ENCODE results near the gene CABCOCO1.
A peak's percentile ranks its signal among the peaks of the same experiment; 100 is the strongest.

Gene CABCOCO1

DNA sequence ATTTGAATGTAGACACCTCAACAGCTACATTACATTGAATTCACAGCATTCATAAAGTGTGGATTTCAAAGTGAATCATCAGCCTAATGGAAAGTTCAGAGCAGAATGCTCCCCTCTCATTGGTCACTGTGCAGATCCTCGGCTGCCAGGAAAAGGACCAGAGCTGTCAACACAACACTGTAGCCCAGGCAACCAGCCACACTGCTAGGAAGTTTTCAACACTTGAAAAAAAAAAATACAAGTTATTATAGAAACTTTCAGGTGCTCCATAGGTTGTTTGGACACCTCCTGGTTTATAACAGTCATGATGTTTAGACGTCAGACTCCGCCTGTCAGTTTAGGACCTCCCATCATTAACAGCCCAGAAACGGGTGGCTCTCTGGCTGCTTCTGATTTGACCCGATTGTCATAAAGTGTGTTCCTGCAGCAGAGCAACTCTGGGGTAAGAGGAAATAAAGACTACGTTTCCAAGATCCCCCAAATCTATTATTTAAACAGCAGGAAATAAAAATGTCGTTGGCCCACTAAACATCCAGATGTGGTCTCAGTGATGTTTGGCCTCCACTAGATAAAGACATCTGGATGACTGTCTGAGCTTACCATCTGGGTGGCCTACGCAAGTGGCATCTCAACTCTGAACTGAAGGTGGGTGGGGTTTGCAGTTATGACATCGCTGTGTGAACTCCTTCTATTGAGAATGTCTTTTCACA, 117.4 kb downstream of the CABCOCO1 start:
- peak; percentile 9 for FAIRE-seq

DNA sequence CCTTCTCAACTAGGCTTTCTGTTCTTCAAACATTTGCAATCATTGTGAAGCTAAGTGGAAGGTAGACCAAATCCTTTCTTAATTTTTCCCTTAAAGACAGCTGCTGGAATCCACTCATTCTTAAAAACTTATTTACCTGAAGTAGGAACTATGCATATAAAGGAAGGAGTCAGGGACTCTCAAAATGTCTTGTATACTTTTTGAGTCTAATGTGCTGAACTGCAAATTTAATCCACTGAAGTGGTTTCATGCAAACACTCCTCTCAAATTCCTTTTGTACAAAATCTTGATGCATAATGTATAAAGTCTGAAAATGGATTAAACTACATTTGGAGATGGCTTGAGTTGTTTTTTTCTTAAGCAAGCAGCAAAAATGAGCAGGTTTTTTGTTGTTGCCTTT, 118.0 kb downstream of the CABCOCO1 start:
- FAIRE-seq: no peak
- no peak for DNase-seq (ENCODE audit: insufficient read length, low spot score)

More for the DNA sequence above, 117.4 kb downstream of the CABCOCO1 start:
- DNase-seq (ENCODE audit: insufficient read length, low spot score): no peak

DNA sequence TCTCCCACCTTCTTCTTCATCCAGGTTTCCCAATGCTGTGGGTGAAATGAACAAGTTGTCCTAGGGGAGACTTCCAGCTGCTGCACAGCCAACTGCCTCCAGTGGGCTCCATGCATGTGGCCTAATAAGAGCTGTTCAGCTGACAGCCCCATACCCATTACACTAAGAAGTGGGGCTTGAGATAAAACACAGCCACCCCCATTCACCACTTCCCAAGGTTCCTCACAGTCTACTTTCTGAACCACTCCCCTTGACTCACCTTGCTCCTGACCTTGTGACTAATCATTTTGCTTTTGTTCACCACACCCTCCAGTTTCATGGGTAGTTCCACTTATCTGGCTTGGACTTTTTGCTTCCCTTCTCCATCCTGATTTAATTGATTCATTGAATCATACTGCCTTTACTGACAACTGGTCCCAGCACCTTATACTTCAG, 119.3 kb downstream of the CABCOCO1 start:
- no peak for FAIRE-seq
- DNase-seq (ENCODE audit: insufficient read length, low spot score): no peak

DNA sequence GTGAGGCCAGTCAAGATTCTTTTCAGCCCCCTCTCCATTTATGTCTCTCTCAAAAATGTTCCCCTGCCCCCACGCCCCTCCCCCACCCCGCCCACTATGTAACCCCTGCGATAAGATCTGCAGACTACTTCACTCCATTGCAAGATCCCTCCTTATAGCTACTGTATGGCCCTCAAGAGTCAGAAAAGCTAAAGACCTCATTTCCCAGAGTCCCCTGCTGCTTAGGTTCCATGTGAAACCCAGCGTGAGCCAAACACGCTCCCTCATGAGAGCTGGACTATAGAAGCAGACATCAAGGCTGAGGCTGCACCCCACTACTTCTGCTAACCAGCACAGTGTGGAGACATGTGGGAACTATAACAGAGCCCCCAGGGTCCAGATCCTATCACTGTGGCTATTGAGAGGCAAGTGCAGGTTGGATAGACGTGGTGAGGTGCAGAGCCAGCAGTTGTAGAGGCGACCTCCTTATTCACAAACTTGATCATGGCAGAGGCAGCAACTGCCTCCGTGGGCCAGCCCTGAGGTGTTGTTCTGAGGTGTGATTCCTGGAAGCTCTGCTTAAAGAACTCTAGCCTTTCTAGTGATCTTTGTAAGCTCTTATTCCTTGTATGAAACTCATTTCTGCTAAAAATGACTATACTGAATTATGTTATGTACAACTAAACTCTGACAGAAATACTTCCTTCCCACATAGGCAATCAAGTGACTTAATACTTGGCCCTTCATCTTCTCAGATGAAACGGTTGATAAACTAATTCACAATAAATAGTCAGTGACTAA, 121.8 kb downstream of the CABCOCO1 start:
- DNase-seq (ENCODE audit: insufficient read length, low spot score) (no peak), FAIRE-seq (no peak)

DNA sequence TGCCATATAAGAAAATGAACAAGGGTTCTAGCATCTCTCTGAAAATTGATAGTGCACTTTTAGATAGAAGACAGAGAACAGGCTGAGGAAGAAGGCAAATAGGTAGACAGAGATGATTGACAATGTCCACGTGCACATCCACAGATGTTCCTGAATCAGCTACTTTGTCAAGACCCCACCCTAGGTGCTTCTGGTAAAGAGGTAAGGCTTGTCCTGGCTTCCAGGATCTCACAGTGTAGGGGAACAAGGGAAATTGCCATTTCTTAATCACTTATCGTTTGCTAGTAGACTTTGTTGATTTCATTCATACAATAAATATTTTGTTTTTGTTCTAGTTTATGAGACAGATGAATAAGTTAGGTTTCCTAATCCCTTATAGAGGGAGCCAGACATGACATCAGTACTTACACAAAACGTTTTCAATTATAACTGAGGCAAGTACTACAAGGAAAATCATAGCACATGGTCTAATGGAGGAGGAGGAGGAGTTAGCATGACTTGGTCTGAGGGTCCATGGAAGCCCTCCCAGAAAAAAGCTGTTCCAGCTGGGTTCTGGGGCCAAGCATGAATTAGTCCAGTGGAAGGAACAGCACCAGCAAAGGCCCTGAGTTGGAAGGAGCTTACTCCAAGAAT, 122.9 kb downstream of the CABCOCO1 start:
- FAIRE-seq (no peak), DNase-seq (ENCODE audit: insufficient read length, low spot score) (no peak)

DNA sequence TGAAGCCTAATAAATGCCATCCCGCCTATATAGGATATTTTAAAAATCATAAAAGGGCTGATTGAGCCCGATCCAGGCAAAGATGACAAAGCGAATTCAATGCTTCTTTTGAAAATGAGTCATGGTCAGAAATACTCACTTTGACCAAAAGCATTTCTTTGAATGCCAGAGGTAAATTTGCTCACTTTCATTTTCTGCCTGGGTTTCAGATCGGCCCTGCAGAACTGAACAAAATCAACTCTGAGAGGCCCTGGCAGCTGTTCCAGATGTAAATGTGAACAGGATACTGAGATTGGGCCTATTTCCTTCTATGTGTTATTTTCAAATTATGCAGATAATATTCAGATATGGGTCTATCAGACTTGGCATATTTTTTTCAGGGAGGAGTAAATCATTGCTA, 124.0 kb downstream of the CABCOCO1 start:
- DNase-seq (ENCODE audit: insufficient read length, low spot score) (peak; percentile 54), FAIRE-seq (no peak)

DNA sequence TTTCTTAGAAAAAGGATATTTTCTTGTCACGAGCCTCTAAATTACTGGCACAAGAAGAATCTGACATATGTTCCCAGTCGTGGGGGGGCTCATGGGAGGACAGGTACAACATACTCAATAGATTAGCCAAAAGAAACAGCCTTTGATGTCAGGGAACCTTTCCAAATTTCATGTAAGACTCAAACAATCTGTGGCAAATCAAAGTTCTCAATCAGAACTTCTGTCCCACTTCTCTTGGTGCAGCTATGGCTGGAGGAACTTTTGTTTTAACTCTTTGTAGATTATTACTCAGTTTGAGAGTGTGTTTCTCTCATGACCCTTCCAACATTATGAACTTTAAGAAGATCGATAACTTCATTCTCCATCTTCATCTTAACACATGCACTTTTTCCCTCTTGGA, 124.4 kb downstream of the CABCOCO1 start:
- no peak for FAIRE-seq
- DNase-seq (ENCODE audit: insufficient read length, low spot score): no peak

DNA sequence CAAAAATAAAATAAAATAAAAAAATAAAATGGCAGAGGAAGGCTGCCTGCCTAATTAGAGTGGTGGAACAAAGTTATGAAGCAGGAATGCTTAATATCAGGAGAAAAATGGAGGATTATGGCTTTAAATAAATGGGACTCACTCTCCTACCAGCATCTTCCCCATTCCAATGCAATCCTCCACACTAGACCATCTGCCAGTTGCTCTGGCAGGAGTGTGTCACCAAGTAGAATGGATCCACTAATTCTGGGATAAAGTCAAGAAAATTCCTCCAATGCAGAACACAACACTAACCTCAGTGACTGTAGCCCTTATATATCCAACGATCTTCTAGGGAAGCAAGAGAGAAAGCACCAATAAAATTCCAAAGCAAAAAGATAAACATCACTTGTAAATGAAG, 126.3 kb downstream of the CABCOCO1 start:
- DNase-seq (ENCODE audit: insufficient read length, low spot score) (no peak), FAIRE-seq (no peak)

DNA sequence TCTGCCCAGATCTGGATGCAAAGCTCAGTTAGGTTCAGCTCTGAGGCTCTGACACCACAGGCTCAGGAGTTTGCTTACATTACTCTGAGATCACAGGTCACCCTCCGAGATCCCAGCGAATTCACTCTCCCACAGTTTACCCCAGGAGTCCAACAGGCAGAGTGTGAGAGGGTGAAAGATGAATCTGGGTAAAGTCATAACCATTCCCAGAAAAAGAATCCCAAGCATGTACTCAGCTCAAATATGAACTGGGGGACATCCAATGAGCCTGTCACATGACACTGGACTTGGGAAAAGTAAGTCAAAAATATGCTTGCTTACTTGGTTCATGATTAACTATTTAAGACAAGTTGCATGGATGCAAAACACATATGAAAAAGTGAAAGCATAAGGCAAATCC, 128.5 kb downstream of the CABCOCO1 start:
- no peak for DNase-seq (ENCODE audit: insufficient read length, low spot score)
- FAIRE-seq: no peak

DNA sequence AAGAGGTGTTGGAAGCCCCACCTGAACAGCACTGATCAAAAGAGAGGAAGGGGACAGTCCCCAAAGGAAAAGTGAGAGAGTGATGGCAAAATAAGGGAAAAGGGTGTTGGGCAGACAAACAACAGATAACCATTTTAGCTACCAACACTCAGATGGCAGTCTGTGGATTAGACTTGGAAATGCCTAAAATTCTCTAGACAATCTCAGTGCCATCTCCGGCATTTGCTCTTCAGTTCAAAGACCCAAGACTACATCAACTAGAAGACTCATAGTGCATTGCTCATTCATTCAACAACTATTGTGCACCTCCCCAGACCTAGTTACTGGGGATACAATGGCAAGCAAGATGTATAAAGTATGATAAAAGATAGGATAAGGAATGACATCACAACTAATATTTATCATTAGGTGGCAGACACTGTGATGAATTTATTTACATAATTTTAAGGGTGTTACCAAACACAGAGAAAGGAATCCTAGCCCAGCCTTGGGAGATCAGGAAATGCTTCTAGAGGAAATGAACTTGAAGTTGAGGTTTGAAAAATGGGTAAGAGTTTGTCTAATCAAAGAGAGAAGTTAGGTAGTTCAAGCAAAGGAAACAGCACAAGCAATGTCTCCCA, 129.5 kb downstream of the CABCOCO1 start:
- FAIRE-seq (no peak), DNase-seq (ENCODE audit: insufficient read length, low spot score) (no peak)

DNA sequence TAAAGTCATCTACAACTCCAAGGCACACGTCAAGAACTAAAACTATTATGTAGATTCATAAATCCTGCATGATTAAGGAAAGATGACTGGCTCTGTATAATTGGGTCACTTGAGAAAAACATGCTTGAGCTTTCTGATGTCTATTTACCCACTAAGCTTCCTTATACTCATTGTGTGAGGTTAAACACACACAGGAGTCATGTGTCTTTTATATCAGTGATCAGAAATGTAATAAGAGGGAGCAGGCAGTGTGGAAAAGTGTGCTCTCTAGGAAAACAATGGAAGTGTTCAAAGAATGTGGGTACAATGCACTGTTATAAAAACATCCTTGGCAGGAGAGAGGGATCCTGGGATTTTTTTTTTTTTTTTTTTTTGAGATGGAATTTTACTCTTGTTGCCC, 130.2 kb downstream of the CABCOCO1 start:
- DNase-seq (ENCODE audit: insufficient read length, low spot score) (no peak), FAIRE-seq (no peak)

DNA sequence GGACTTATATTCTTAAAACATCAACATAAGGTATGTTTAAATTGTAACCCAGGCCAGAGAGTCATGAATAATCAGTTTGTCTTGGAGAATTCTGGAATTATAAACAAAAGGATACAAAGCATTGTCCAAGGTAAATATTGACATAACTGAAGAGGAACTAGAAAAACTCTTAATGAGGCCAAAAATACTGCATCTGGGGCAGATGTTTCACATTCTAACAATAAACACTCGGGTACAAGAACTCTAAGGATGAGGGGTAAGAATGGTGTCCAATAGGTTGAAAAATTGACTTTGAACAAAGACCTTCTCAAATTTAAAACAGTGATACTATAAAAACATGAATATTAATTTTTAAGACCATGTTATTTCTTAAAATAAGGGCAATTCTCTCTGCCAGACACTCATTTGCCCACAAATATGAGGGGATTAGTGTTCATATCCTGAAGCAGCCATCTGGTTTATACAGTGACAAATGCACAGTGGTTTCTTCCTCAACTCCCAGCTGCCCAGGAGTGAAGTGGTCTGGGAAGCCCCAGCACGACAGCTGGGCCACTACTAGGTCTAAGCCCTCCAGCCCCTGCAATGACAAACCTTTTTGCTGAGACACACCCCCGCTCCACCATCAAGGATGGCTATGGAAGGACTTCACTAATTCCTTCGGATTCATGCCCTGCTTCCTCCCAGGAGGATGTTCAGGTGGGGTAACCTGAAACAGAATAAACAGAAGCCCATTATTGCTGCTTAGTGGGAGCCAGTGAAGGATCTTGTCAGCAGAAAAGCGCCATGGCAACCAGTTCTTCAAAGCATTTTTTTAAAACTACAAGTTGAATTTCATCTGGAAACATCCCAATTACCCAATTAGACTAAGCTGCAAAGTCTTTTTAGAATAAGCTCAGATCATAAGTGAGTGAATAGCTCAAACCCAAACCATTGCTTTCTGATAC, 131.3 kb downstream of the CABCOCO1 start:
- DNase-seq (ENCODE audit: insufficient read length, low spot score) (peak; percentile 14), FAIRE-seq (no peak)

DNA sequence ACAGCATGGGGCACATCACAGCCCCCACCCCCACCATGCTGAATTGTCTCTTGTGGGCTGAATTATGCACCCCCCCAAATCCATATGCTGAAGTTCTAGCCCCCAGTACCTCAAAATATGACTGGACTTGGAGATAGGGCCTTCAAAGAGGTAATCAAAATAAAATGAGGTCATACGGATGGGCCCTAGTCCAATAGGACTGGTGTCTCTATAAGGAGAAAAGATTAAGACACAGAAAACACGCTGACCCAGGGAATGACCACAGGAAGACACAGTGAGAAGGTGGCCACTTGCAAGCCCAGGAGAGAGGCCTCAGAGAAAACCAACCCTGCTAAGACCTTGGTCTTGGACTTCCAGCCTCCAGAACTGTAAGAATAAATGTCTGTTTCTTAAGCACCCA, 132.4 kb downstream of the CABCOCO1 start:
- DNase-seq (ENCODE audit: insufficient read length, low spot score): no peak
- no peak for FAIRE-seq

DNA sequence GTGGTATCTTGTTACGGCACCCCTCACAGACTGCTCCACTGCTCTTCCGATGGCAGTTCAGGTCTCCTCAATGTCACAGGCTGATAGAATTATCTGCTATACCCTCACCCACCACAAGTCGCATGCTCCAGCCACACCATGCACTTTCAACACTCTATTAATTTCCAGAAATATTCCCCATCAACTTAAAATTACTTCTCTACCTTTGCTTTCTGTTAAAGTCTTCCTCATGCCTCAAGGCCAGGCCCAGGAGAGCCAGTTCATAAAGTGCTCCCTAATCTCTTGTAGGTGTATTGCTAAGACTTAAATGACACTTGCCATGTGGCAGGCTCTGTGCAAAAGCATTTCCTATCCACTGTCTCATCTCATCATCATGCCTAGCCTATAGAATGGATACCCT, 132.8 kb downstream of the CABCOCO1 start:
- FAIRE-seq (no peak), DNase-seq (ENCODE audit: insufficient read length, low spot score) (no peak)

DNA sequence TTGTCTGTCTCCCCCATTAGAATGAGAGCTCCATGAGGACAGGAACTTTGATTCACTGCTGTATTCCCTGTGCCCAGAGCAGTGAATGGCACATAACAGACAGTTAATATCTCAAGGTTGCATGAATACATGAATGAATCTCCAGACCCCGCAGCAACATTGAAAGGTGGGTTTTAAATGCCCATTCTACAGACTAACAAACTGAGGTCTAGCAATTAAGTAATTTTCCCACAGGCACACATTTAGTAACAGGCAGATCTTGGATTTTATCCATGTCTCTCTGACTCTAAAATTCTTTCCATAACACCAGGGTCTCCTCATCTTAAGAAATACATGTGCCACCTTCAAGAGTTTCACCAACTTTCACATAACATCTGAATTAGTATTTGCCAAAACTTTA, 134.1 kb downstream of the CABCOCO1 start:
- FAIRE-seq: no peak
- DNase-seq (ENCODE audit: insufficient read length, low spot score): no peak

DNA sequence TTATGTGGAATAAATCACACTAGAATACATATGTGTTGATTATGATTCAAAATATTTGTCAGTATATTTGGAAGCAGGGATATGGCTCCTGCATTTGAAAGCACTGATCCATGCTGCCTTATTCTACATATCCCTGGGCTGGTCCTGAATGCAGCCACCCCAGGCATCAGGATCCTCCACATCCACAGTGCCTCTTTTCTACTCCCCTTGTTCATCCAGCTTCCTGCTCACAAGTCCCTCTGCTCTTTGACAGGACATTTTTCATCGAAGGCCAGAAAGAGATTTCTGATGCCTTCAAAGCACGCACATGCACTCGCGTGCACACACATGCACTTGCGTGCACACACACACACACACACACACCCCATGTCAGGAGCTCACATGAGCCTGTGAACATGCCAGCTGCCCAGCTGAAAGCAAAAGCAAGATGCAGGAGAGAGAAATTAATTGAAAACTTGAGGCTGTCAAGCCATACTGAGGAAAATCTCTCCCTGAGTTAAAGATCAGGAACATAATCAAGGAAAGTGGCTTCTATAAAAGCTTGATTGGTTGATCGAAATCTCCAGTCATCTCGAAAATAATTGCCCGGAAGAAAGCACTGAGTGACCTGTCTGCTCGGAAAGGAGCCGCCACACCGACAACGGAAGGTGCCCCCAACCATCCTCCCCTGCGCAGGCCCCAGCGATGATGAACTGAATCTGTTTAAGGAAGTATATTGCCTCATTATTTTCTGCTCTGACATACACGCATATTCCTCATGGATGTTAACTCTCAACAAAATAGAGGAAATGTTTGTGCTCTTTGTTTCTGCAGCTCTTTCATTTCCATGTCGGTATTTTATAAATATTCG, 134.8 kb downstream of the CABCOCO1 start:
- FAIRE-seq: no peak
- no peak for DNase-seq (ENCODE audit: insufficient read length, low spot score)

DNA sequence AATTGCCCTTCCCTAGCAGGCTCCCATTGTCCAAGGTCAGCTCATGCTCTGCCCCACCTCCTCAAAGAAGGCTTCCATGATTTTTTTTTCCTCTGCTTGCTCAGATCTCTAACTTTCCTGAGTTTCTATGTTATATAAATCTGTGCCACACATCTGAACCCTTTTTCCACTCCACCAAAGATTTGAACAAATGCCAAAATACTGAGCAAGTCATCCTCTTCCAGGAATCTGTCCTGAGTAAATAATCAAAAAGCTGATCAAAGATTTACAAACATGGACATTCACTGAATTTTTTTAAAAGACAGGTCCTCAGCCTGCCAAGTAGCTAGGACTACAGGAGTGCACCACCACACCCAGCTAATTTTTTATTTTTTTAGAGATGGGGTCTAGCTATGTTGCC, 136.0 kb downstream of the CABCOCO1 start:
- DNase-seq (ENCODE audit: insufficient read length, low spot score) (no peak), FAIRE-seq (no peak)

DNA sequence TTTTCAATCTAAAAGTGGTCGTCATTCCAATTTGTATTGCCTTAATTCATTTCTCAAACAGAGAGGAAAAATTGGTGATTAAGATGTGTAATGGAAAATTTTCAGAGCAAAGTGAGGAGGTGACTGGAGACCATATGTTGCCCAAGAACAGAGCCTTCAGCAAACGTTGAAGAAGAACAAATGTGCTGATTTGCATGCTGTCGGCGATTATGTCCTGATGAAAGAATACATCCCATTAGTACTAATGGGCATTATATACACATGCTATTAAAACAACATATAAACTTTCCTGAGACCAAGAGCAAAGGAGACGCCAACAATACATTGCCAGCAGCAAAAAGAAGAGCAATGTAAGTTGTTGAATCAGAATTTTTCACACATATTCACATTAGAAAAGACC, 138.8 kb downstream of the CABCOCO1 start:
- FAIRE-seq (no peak), DNase-seq (ENCODE audit: insufficient read length, low spot score) (no peak)

DNA sequence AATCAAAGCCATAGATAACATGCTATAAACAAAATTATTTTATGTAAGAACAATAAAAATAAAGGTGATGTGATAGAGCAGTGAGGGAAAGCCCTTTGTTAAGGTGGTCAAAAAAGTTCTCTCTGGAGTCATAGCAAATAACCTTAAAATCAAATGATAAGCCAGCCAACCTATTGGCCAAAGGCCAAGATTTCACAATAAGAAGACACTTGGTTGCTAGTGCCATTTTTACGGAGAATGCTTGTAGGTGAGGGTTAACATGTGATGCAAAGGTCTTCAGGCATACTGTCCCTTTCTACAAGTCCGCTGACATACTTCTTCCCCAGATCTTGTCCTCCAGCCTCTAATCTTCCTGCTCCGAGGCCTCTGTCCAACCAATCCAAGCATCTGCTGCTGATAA, 140.5 kb downstream of the CABCOCO1 start:
- FAIRE-seq (no peak), DNase-seq (ENCODE audit: insufficient read length, low spot score) (no peak)
